Measurements from ENCODE around the gene NAXD. TPM values are rescaled to one million over a fixed set of nuclear protein-coding genes. Genes with fewer than 3 reads are reported as not detected.

NAXD gene
- total and polyA plus RNA-seq, 10 donors, result 25.1 to 40.9 (median 34.1) TPM

GRCh38 chr13:110650436-110650835 is 35.1 kb downstream of the NAXD start:
- Histone ChIP-seq H3K36me3 (peaks cover 0 to 95% (median 36%) of the 10 kb centered on the region in 6 donors), H3K4me1 (peaks cover 0 to 54% (median 6%) of the 10 kb centered on the region in 6 donors), H3K27ac (no peak overlapping the region), H3K9me3 (no peaks in the 10 kb centered on the region), H3K4me3 (no peak overlapping the region), H3K27me3 (replicated peaks in 1 of 7) (no peaks in the 10 kb centered on the region)
- peak; percentile 74 for DNase-seq
- TF ChIP-seq POLR2AphosphoS5 (IDR thresholded peaks at IDR 0.05) (peak in 1 of 3 donors; percentile 23), POLR2A (IDR thresholded peaks at IDR 0.05) (no peak), CTCF (IDR thresholded peaks at IDR 0.05 in 8 of 11, conservative IDR thresholded peaks at IDR 0.05 in 3 of 11) (no peak)
- intact Hi-C loops (cut with DNase I; ENCODE audit: low total_unique reads), result no loop called here
- 93 to 96% (median 93%) methylated on average over 14 of the region's 14 CpGs for WGBS, 5 donors

- H3K4me1 ChIP-seq, result peaks cover 0 to 55% (median 9%) of the 10 kb centered on the region in 6 donors
- peak; percentile 70 for DNase-seq
- H3K36me3 ChIP-seq, result peaks cover 0 to 95% (median 29%) of the 10 kb centered on the region in 6 donors
- intact Hi-C loops (cut with DNase I; ENCODE audit: low total_unique reads), result no loop called here
- H3K9me3 ChIP-seq, result no peaks in the 10 kb centered on the region
- WGBS, 5 donors, result 89 to 93% (median 90%) methylated on average over 10 to 14 of the region's 14 CpGs
- H3K4me3 ChIP-seq, result no peak overlapping the region
- TF ChIP-seq CTCF (IDR thresholded peaks at IDR 0.05 in 8 of 11, conservative IDR thresholded peaks at IDR 0.05 in 3 of 11) (no peak), POLR2AphosphoS5 (IDR thresholded peaks at IDR 0.05) (no peak), POLR2A (IDR thresholded peaks at IDR 0.05) (no peak)
- no peak overlapping the region for H3K27ac ChIP-seq
- no peaks in the 10 kb centered on the region for H3K27me3 ChIP-seq (replicated peaks in 1 of 7)
Observed at GRCh38 chr13:110651271-110651670, 35.9 kb downstream of the NAXD start.

GRCh38 chr13:110651726-110652230 is 36.4 kb downstream of the NAXD start:
- TF ChIP-seq CTCF (IDR thresholded peaks at IDR 0.05 in 8 of 11, conservative IDR thresholded peaks at IDR 0.05 in 3 of 11), result no peak
- no peak for TF ChIP-seq POLR2A (IDR thresholded peaks at IDR 0.05)
- no peak for TF ChIP-seq POLR2AphosphoS5 (IDR thresholded peaks at IDR 0.05)
- peak; percentile 63 for DNase-seq
- WGBS, 5 donors, result 91 to 96% (median 93%) methylated on average over 12 to 16 of the region's 16 CpGs
- Histone ChIP-seq H3K27ac (peak overlapping the region in 3 of 8 donors; percentile 3 to 18 (median 4)), H3K4me1 (peaks cover 0 to 57% (median 10%) of the 10 kb centered on the region in 6 donors), H3K36me3 (peaks cover 0 to 91% (median 26%) of the 10 kb centered on the region in 6 donors), H3K9me3 (no peaks in the 10 kb centered on the region), H3K27me3 (replicated peaks in 1 of 7) (no peaks in the 10 kb centered on the region), H3K4me3 (no peak overlapping the region)
- intact Hi-C loops (cut with DNase I; ENCODE audit: low total_unique reads), result no loop called here

- intact Hi-C loops (cut with DNase I; ENCODE audit: low total_unique reads), result no loop called here
- Histone ChIP-seq H3K27me3 (replicated peaks in 1 of 7) (no peaks in the 10 kb centered on the region), H3K9me3 (no peaks in the 10 kb centered on the region), H3K4me1 (peaks cover under 1 to 62% (median 13%) of the 10 kb centered on the region in 6 donors), H3K27ac (peak overlapping the region in 3 of 8 donors; percentile 4 to 22 (median 18)), H3K36me3 (peaks cover 0 to 88% (median 21%) of the 10 kb centered on the region in 6 donors), H3K4me3 (no peak overlapping the region)
- no peak for TF ChIP-seq POLR2A (IDR thresholded peaks at IDR 0.05)
- no peak for TF ChIP-seq CTCF (IDR thresholded peaks at IDR 0.05 in 8 of 11, conservative IDR thresholded peaks at IDR 0.05 in 3 of 11)
- peak in 1 of 3 donors; percentile 8 for TF ChIP-seq POLR2AphosphoS5 (IDR thresholded peaks at IDR 0.05)
- whole genome bisulfite sequencing, 5 donors, result 56 to 86% (median 79%) methylated on average over 5 to 10 of the region's 10 CpGs
- peak; percentile 70 for DNase-seq
Observed at GRCh38 chr13:110652231-110652730, 36.9 kb downstream of the NAXD start.

Measured in spleen (tissue), 11 donors.